Stimulated activated CD8-positive, alpha-beta memory T cell treated with anti-CD3 and anti-CD28 coated beads, Interleukin-7, amount 100 ng/mL, for 24 hours (primary cell): ENCODE results near the gene EFCAB11.

Experiments used
- DNase-seq: peaks from one replicate; pipeline ENCODE4 v3.0.0-alpha.2; 2020; ENCODE audit warnings: low read depth

The EFCAB11 gene

DNA sequence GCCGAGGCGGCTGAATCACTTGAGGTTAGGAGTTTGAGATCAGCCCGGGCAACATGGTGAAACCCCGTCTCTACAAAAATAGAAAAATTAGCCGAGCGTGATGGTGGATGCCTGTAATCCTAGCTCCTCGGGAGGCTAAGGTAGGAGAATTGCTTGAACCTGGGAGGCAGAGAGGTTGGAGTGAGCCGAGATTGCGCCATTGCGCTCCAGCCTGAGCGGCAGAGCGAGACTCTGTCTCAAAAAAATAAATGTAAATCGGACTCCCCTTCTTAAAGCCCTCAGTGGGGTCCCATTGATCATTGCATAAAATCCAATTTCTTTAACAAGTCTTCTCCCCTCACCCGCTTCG, 2.1 kb upstream of the EFCAB11 start:
- DNase-seq, result no peak

DNA sequence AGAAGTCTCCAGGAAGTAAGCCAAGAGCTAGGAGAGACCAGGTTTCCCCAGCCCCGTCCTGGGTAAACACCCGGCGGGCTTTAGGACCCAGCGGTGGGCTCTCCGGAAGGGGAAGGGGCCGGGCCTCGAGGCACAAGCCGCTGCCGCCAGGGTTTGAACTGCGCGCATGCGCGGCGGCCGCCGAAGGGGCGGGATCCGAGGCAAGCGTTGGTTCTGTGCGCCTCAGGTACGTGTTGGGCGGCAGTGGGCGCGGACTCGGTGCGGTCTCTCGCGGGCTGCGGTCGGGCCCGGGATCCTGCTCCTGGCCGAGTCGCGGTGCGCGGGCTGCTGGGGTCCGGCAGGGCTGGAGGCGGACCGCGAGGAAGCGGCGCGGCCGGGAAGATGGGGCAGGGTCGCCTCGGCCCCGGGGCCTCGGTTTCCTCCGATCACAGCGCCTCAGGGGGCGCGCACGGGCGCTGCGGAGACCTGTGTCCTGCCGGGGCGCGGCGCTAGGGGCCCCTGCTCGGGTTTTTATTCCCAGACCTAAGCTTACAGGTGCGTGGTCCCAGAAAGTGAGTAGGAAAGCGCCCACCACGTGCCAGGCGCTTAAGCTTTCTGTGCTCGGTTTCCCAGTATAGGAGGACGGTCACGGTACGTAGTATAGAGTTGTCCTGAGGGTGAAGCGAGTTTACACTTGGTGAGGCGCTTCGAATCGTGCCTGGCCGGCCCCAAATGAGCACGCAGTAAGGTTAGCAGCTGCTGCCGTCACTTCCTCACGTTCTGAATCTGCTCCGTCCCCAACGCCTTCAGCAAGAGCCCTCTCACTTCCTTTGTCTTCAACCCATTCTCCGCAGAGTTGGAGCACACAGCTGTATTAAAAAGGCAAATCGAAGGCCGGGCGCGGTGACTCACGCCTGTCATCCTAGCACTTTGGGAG, 1.5 kb upstream of the EFCAB11 start, which contains the start of gene TDP1:
TSS of gene TDP1 (plus strand) at position 183 of the 916 bp plus-strand sequence. CDS start 7,188 bp downstream, outside the sequence.
- DNase-seq, result peak; percentile 94

DNA sequence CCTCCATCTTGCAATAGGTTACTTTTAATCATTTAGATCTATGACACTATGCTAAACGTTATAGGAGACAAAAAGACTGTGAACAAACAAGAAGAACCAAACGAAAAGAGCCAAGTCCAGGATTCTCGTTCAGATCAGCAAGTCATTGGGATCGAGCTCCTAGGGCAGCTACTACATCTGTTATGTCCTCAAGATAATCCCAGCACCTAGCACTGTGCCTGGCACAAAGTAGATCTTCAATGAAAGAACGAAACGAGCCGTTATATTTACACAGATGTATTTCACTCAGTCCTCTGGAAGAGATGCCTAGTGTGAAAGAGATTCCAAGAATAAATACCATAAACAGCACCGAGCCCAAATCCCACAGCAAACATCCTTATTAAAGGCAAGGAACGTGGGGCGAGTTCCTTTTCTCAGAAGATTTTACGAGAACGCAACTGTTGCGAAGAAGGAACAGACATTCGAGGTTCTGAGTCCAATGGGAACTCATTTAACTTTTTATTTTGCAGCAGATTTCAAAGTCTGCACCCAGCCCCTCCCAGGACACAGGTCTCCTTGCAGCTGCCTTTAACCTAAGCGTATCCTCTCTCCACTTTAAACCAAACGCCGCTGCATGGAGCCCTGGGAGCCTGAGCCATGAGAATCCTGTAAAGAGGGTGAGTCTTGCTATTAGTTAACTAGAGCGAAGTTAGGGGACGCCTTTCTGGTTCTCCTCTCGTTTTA, 653 bp upstream of the EFCAB11 start:
- no peak for DNase-seq

DNA sequence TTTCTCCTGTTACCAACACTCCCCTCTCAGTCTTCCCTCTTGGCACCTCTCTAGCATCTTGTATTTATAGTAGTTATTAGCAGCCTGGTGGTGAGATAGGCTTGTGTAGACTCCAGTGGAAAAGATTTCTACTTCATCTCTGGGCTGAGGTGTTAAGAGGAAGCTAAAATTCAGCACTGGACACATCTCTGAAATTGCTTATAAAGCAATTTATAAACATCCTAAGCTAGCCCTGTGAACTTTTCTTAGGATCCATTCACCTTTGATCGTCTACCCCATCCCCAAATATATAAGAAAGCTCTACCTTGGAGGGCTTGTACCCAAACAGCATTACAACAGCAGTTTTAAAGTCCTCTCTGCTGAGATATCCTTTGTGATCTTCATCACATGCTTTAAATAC, 928 bp downstream of the EFCAB11 start:
- no peak for DNase-seq

DNA sequence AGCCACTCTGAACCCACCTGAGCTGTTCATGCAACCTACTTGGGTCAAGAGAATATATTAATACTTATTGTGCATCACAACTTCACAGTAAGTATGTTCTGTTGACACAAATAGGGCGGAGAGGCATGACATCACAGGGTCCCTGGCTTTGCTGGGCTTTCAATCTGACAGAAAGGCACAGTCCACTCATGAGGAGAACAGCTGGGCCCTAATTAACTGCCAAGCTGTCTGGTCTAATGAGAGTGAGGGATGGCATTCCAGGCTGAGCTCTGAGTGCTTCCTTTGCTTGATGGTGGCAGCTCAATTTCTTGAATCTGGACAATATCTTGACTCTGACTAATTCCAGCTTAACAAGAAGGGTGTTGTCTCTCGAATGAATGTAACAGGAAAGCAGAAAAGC, 2.0 kb downstream of the EFCAB11 start:
- DNase-seq, result no peak

DNA sequence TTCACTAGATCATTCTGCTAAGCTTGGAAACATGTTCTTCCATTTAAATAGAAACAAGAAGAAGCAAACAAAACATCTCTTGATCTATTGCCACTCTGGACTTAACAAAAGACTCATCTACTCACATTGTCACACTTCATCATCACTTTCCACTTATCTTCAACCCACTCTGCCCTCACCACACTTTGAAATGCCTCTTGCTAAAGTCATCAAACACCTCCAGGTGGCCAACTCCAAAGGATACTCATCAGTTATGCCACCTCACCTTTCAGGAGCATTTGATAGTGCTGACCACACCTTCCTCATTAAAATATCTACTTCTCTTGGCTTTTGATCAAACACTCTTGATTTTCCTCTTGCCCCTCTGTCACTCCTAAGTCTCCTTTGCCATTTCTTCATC, 7.2 kb downstream of the EFCAB11 start:
- DNase-seq, result no peak

DNA sequence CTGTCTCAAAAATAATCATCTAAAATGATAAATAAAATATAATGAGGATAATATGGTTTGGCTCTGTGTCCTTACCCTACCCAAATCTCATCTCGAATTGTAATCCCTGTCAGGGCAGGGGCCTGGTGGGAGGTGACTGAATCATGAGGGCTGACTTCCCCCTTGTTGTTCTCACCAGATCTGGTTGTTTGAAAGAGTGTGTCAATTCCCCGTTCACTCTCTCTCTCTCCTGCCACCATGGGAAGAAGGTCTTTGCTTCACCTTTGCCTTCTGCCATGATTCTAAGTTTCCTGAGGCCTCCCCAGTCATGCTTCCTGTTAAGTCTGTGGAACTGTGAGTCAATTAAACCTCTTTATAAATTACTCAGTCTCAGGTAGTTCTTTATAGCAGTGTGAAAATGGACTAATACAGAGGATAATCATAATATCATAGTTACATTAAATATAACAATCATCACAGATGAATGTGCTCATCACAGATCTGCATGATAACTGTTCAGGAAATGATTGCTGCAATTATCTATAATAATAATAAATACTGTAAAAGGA, 12.6 kb downstream of the EFCAB11 start:
- no peak for DNase-seq

DNA sequence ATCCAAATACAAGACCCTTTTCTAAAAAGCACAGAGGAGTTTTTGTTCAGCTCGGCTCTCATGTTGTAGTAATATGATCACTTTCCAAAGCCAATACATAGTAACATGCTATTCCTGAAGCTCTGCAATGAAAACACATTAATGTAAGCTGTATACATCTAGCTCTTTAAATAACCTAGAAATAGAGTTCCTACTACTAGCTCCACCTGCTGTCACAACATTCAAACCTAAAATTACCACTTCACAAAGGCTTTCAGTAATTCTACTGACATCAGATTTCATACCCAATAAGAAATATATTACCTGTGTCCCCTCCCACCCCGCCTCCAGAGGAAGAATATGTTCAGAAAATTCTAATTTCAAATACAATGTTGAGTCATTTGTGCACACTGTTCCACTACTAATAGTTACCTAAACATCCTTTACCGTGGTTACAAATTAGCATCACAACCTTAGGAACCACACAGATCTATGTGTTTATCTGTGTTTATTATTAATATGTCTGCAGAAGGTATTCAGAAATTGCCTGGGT, 17.8 kb downstream of the EFCAB11 start:
- no peak for DNase-seq

DNA sequence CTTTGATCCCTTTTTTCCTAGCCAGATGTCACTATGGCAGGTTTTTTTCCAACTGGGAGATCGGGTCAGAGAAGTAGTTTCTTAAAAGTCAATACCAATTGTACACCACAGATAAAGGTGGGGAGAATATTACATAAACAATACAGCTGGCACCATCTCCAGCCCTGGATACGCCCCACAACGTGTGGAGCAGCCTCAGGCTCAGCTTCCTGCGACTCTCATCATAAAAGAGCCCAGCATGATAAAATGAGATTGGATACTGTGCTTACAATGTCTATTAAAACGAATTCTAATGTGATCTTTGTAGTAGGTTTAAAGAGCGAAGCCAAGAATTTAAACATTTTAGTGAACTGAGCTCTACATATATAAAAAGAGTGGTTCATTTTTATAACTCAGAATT, 21.5 kb downstream of the EFCAB11 start:
- no peak for DNase-seq

DNA sequence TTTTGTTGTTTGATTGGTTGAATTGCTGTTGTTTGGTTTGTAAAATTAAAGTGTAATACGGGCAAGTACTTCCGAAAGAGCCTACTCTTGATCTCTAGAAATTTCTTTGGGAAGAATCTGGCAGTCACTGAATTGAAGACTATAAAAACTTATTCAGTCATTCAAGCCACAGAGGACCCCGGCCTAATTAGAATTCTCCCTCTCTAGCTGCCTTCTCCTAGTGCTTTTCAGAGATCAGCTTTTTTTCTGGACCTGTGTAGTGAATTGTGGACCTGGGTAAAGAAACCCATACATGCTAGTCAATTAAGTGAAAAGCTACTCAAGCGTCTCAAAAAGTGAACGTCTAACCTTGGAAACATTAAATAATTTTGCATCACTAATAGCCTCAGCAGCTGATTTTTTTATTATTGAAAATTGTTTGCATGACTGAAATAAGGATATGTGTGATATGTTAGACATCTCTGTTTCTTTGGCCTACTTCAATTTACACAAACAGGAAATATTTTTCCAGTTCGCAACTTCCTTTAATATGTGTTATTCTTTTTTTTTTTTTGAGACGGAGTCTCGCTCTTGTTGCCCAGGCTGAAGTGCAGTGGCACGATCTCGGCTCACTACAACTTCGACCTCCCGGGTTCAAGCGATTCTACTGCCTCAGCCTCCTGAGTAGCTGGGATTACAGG, 27.2 kb downstream of the EFCAB11 start:
- DNase-seq, result no peak

DNA sequence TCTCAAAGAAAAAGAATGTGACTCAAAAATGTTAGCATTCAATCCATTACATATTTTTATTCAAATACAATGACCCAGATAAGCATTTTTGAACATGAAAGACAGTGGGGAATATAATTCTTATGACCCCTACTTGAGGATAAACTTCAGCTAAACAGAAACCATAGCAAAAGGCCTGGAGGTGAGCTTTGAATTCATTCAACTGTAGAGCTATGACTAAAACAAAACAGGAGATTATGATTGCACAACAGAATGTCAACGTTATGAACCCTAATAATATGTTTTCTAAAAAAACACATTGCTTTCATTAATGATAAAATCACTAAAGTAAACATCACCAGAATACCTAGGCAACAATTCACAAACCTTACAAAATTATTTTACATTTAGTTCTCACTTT, 27.8 kb downstream of the EFCAB11 start:
- no peak for DNase-seq

DNA sequence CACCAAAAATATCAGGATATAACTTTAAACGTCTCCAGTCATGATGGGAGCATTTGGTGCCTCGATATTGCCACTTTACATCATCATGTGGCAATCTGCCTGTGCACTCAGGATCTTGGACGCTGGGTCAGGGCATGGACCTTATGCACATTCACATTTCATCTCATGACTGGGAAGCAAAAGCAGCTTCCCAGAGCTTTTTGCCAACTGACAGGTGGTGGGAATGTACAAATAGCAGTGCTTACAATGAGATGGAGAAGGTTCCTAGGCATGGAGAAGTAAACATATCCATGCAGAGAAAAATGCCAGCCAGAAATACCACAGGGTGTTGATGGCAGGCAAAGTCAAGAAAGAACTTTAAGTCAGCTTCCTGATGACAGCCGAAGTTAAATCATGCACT, 30.3 kb downstream of the EFCAB11 start:
- DNase-seq, result no peak

DNA sequence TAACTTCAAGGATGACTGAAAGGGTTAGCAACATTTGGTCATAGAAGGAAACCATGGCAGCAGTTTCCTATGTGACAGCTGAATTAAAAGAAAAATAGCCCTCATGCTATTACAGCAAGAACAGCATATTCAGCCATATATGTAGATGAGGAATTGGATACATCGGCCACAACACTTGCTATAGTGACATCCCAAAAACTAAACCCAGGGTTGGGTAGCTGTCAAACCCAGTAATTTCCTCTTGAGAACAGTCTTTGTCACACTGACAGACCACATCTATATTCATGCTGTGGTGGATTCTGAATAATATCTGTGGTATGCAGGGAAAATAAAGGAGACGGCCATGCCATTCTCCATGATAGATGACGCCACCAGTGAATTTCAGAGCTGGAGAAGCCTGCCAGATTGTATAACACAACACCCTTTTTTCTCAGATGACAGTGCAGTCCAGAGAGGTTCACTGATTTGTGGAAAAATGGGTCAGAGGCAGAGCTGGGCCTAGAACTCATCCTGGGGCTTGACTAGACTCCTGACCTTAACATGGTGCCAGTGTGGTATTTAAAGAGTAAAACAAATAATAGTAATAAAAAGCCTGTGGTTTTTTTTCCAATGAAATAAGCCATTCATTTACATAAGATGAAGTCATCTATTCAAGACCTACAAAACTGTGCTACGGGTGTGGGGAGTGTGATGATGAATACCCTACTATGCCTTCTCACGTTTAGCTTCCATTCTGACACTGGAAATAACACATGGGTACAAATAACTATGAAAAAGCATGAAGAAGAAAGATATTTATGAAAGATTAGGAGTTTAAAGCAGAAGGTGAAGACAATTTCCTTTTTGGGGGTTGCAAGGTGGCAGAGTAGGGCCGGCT, 32.3 kb downstream of the EFCAB11 start:
- no peak for DNase-seq

DNA sequence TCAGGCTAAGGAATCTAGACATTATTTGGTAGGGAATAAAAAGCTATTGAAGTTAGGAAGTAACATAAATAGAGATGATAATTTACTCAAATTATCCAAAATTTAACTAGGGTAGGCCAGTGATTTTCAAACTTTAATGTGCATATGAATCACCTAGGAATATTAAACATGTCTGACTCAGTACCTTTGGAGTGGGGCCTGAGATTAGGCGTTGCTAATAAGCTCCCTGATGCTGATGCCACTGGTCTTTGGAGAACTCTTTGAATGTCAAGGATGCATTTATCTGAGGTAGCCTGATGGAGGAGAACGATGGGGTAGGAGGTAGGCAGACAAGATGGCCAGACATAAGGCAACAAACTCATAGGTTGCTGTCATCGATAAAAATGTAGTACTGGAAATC, 33.2 kb downstream of the EFCAB11 start:
- no peak for DNase-seq

DNA sequence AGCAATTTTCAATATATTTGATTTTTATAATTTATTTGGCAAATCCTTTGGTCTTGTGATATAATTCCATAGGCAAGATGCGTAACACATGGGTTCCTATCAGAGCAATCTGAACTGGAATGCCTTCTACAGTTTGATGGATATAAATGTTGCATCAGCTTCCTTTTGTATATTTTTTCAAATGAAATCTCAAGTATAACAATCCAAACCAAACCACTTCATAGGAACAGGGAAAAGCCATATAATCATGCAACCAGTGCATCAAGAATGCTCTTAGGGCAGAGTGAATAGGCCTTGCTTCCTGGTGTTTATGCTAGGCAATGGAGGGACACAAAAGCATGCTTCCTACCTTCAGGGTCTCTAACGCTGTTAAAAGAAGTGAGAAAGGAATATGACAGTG, 34.5 kb downstream of the EFCAB11 start:
- no peak for DNase-seq

DNA sequence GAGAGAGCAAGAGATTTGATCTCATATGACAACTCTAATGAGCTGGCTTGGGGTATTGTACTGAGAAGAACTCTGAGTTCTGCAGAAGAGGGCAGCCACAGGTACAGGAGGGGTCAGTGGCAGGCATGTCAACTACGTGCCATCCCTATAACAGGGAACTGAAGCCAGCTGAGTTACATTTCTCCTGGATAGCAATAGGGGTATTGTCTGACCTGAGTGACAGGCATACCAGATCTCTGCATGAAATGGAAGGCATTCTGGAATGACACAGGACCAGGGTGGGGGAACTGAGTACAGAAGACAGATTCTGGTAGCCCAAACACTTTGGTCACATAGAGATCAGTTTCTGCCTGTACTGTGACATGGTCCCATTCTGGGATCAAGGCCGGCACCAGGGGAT, 35.8 kb downstream of the EFCAB11 start:
- no peak for DNase-seq

DNA sequence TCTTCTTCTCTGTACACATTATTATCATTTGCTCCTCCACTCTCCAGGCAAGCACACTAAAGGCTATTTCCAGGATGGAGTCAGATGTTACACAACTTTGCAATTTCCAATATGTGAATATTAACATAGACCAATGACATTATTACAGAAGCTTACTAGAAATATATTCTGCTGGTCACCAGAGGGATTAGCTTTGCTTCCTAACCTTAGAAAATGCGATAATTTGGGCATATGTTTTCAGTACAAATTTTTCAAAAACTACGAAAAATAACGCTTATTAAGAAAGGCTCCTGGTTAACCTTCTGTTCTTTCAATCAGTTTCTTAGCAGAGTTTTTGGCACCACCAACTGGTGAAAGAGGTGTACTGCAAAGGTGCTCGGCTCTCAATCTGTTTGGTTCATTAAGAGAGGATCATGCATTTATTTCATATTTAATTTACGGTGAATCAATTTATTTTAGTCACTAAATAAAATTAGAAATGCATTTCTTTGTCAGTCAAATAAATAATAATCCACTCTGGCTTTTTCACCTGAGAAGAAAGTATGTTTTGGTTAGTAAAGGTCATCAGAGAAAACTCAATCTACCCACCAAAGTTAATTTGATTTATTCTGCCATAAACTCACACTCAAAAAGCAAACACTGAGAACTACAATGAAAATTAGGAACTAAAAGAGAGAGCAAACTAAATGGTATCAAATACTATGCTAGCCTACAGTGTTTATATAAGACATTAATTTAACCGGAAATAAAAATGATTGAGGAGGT, 39.2 kb downstream of the EFCAB11 start:
- peak; percentile 17 for DNase-seq

DNA sequence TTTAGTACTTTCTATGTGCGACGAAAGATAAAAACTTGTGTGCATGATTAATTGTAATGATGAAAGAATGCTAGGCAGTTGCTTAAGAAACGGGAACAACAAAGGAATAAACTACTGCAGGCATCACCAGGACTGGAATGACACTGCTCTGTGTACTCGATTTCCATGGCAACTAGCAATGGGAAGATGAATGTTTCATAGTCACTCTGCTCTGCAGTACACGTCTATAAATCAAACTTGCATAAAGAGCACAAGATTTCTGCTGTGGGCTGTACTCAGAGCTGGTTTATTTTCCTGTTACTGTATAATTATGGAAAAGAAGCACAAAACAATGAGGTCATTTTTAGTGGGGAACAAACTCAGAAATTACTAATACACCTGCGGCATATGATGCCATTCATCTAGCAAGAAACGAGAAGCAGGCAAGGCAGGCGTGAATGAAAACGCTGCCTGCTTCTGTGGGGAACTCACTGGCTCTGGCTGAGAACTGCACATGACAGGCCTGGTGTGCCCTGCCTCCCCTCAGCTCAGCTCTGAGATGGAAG, 41.8 kb downstream of the EFCAB11 start:
- DNase-seq, result no peak

DNA sequence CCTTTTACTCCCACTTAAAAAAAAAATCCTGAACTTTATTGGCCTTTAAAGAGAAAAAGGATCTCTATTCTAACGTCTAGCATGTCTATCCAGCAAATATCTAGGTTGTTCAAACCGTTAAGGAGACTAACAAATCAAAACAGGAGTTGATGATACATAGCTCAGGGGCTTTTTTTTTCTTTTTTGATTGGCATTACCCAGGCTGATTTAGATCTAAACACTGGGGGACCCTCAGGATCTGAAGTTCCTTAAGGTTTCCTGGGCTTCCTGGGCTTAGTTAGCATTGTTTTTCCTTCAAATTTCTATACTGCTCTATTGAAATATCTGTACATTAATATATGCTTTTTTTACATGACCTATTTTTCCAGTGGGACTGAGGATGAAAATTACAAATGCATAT, 42.3 kb downstream of the EFCAB11 start:
- no peak for DNase-seq
